Ishikawa (cell line): ENCODE data around the gene FCMR.

Experiments
- CEBPB ChIP-seq: IDR thresholded peaks from 2 replicates; pipeline ENCODE4 v1.6.1; 2012
- CREB1 ChIP-seq: IDR thresholded peaks from 2 replicates; pipeline ENCODE4 v1.6.1; 2012; ENCODE audit warnings: low read depth
- EGR1 ChIP-seq: IDR thresholded peaks from 2 replicates; pipeline ENCODE4 v1.6.1; 2012
- EP300 ChIP-seq: IDR thresholded peaks from 2 replicates; pipeline ENCODE4 v1.6.1; 2012; ENCODE audit warnings: borderline replicate concordance
- FOXM1 ChIP-seq: IDR thresholded peaks from 2 replicates; pipeline ENCODE4 v1.6.1; 2012; ENCODE audit warnings: low read depth, borderline replicate concordance
- MAX ChIP-seq: IDR thresholded peaks from 2 replicates; pipeline ENCODE4 v1.6.1; 2012
- NFIC ChIP-seq: IDR thresholded peaks from 2 replicates; pipeline ENCODE4 v1.6.1; 2012
- RAD21 ChIP-seq: IDR thresholded peaks from 2 replicates; pipeline ENCODE4 v1.6.1; 2012; ENCODE audit warnings: low read depth
- TAF1 ChIP-seq: IDR thresholded peaks from 2 replicates; pipeline ENCODE4 v1.6.1; 2012; ENCODE audit warnings: low read depth, mild to moderate bottlenecking
- TCF12 ChIP-seq: IDR thresholded peaks from 2 replicates; pipeline ENCODE4 v1.6.1; 2012; ENCODE audit warnings: low read depth
- TEAD4 ChIP-seq: IDR thresholded peaks from 2 replicates; pipeline ENCODE4 v1.6.1; 2012
- USF1 ChIP-seq: IDR thresholded peaks from 2 replicates; pipeline ENCODE4 v1.6.1; 2012
- YY1 ChIP-seq: IDR thresholded peaks from 2 replicates; pipeline ENCODE4 v1.6.1; 2012; ENCODE audit warnings: low read depth
- ZBTB7A ChIP-seq: IDR thresholded peaks from 2 replicates; pipeline ENCODE4 v1.6.1; 2012; ENCODE audit warnings: low read depth
- TF ChIP-seq, protein P1 (sequence below): IDR thresholded peaks from 2 replicates; pipeline ENCODE4 v1.6.1; 2012; ENCODE audit warnings: low read depth, mild to moderate bottlenecking

FCMR gene

GRCh38 chr1:206912445-206913095 is 9.2 kb downstream of the FCMR start:
- no peak for TF ChIP-seq MAX
- peak; percentile 87 for TF ChIP-seq RAD21

DNA sequence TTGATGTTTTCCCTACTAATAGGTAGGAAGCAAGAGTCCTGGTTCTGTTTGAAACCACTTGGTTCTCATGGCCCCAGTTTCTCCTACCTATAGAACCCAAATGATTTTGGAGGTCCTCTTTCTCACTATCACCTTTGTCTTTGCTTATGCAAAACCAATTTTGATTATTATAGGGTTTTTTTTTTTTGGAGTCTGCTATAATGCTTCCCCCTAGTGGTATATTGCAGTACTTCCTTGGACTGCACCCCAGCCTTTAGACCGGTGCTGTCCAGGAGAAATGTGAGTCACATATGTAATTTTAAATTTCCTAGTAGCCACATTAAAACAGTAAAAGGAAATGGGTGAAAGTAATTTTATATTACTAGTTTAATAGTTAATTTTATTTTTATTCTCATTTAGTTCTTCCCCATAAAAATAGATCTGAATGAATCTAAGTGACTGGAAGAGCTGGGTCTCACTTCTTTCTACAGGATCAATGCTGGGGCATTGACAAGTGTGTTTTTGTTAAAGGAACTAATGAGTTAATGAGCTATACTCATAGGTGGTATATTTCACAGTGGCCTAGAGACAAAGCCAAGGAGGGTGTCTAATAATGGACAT is 10.6 kb downstream of the FCMR start:
- peak; percentile 54 for TF ChIP-seq RAD21
- no peak for TF ChIP-seq TCF12

- no peak for TF ChIP-seq TCF12
- TF ChIP-seq, protein P1, sequence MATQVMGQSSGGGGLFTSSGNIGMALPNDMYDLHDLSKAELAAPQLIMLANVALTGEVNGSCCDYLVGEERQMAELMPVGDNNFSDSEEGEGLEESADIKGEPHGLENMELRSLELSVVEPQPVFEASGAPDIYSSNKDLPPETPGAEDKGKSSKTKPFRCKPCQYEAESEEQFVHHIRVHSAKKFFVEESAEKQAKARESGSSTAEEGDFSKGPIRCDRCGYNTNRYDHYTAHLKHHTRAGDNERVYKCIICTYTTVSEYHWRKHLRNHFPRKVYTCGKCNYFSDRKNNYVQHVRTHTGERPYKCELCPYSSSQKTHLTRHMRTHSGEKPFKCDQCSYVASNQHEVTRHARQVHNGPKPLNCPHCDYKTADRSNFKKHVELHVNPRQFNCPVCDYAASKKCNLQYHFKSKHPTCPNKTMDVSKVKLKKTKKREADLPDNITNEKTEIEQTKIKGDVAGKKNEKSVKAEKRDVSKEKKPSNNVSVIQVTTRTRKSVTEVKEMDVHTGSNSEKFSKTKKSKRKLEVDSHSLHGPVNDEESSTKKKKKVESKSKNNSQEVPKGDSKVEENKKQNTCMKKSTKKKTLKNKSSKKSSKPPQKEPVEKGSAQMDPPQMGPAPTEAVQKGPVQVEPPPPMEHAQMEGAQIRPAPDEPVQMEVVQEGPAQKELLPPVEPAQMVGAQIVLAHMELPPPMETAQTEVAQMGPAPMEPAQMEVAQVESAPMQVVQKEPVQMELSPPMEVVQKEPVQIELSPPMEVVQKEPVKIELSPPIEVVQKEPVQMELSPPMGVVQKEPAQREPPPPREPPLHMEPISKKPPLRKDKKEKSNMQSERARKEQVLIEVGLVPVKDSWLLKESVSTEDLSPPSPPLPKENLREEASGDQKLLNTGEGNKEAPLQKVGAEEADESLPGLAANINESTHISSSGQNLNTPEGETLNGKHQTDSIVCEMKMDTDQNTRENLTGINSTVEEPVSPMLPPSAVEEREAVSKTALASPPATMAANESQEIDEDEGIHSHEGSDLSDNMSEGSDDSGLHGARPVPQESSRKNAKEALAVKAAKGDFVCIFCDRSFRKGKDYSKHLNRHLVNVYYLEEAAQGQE: no peak
- TF ChIP-seq EP300: no peak
- TF ChIP-seq NFIC: no peak
- TF ChIP-seq RAD21: no peak
- no peak for TF ChIP-seq TEAD4
- TF ChIP-seq USF1: no peak
- TF ChIP-seq CEBPB: no peak
- TF ChIP-seq TAF1: no peak
- TF ChIP-seq EGR1: no peak
- no peak for TF ChIP-seq CREB1
- no peak for TF ChIP-seq MAX
- no peak for TF ChIP-seq YY1
Observed at GRCh38 chr1:206909883-206910318, 11.8 kb downstream of the FCMR start.

GRCh38 chr1:206909161-206909882 is 12.4 kb downstream of the FCMR start:
- no peak for TF ChIP-seq YY1
- TF ChIP-seq TEAD4: no peak
- 0 out of 2 replicates have a peak, but pooled peaks have one; percentile 36 for TF ChIP-seq ZBTB7A
- TF ChIP-seq TAF1: 0 out of 2 replicates have a peak, but pooled peaks have one; percentile 19
- TF ChIP-seq EGR1: peak; percentile 45; the same call in 1 of the 2 replicates
- TF ChIP-seq FOXM1: no peak
- no peak for TF ChIP-seq RAD21
- peak; percentile 64 for TF ChIP-seq NFIC
- no peak for TF ChIP-seq CEBPB
- TF ChIP-seq, protein P1: no peak
- TF ChIP-seq TCF12: no peak
- TF ChIP-seq EP300: peak; percentile 62; the same call in 1 of the 2 replicates
- TF ChIP-seq USF1: no peak
- TF ChIP-seq MAX: no peak
- TF ChIP-seq CREB1: no peak

- no peak for TF ChIP-seq MAX
- TF ChIP-seq EP300: no peak
- no peak for TF ChIP-seq TCF12
- TF ChIP-seq, protein P1: no peak
- no peak for TF ChIP-seq YY1
- TF ChIP-seq USF1: no peak
- TF ChIP-seq CREB1: no peak
- TF ChIP-seq CEBPB: no peak
- TF ChIP-seq RAD21: no peak
- no peak for TF ChIP-seq EGR1
- no peak for TF ChIP-seq TEAD4
- TF ChIP-seq TAF1: no peak
- TF ChIP-seq FOXM1: no peak
Observed at GRCh38 chr1:206908038-206908437, 13.7 kb downstream of the FCMR start.
